Measurements from ENCODE around the gene S100A16. TPM values are rescaled to one million over a fixed set of nuclear protein-coding genes. Genes with fewer than 3 reads are reported as not detected.

The S100A16 gene
- total and polyA plus RNA-seq, 9 of the 15 experiments (the other 6 are each of a cell fraction or from before 2014, with no cell fraction given), result 1.6 to 6.9 (median 4.3) TPM

- H3K4me2 ChIP-seq (ENCODE audit: insufficient read depth, low read length), result peak within 1 kb of the TSS; percentile 62
- ChIA-PET CTCF (ENCODE audit: low intra/inter-chr PET ratio) (interaction anchor here (5.0 kb wide), 1 partner anchor 55 kb away, joined by 58 read pairs; no protein-coding TSS in a partner anchor), POLR2A (interaction anchor here (1.0 to 1.2 kb wide), 3 partner anchors 37 to 63 kb away, joined by 3 to 4 read pairs (median 3); partner anchors contain the start of gene S100A1)
- H3K36me3 ChIP-seq (ENCODE audit: control insufficient read depth, insufficient read depth, low read length), result no peaks in the 10 kb centered on the region
- DNase-seq (ENCODE audit: extremely low read depth in 1 of 4, low spot score in 3 of 4) (peak in 1 of 4 experiments; percentile 35), ATAC-seq (peak; percentile 31), FAIRE-seq (peak; percentile 42)
- no TSS peak for BruUV-seq (replicated peaks)
- in situ Hi-C loops (cut with MboI) (loop anchor here (5.0 to 10.0 kb wide), 2 partner anchors 33 to 51 kb away; no protein-coding TSS in a partner anchor), intact Hi-C loops (cut with micrococcal nuclease) (loop anchor here (5.0 kb wide), 1 partner anchor 182 kb away; no protein-coding TSS in a partner anchor)
- peak within 1 kb of the TSS; percentile 60 to 89; a peak in 3 of 4 replicates for H3K9ac ChIP-seq (ENCODE audit: insufficient read depth in 1 of 2, low read depth in 2 of 2, low read length in 2 of 2)
- no peaks in the 10 kb centered on the region for H3K79me2 ChIP-seq (ENCODE audit: control insufficient read depth, insufficient read depth, low read length)
- H3K9me3 ChIP-seq (replicated peaks; ENCODE audit: control insufficient read depth, insufficient read depth, low read depth, low read length), result no peaks in the 10 kb centered on the region
- 57% methylated on average over 8 of the region's 8 CpGs for WGBS (ENCODE audit: insufficient coverage, low coverage, missing lambda C conversion rate)
- peak within 1 kb of the TSS; percentile 91 for H2AFZ ChIP-seq (ENCODE audit: low read depth, low read length)
- peaks cover 9% of the 10 kb centered on the region for H3K9me1 ChIP-seq (ENCODE audit: control insufficient read depth, insufficient read depth, low read length)
- peaks cover 35 to 38% of the 10 kb centered on the region in 2 experiments for H3K4me1 ChIP-seq (replicated peaks in 1 of 2; ENCODE audit: control insufficient read depth in 2 of 2, insufficient read depth in 2 of 2, low read length in 2 of 2)
- no peak within 1 kb of the TSS for H3K4me3 ChIP-seq
- no peaks in the 10 kb centered on the region for H4K20me1 ChIP-seq (replicated peaks; ENCODE audit: control insufficient read depth, insufficient read depth, low read length)
- H3K27ac ChIP-seq (ENCODE audit: extremely low read depth, low read depth, low read length), result peak within 1 kb of the TSS; percentile 95
- H3K27me3 ChIP-seq (ENCODE audit: control insufficient read depth in 2 of 2, insufficient read depth in 2 of 2, low read length in 2 of 2), result no peaks in the 10 kb centered on the region
- TF ChIP-seq LCOR (CRISPR knock-in tag; IDR thresholded peaks at IDR 0.05), result 0 out of 2 replicates have a peak, but pooled peaks have one; percentile 5
- no peak for TF ChIP-seq IRF9 (tag; IDR thresholded peaks at IDR 0.05)
- no peak for TF ChIP-seq XRCC4 (IDR thresholded peaks at IDR 0.05; ENCODE audit: extremely low read depth, insufficient read depth, insufficient read length)
- TF ChIP-seq NCOA6 (IDR thresholded peaks at IDR 0.05), result no peak
- peak; percentile 74 for TF ChIP-seq ZNF584 (CRISPR knock-in tag; IDR thresholded peaks at IDR 0.05; ENCODE audit: low read depth)
- TF ChIP-seq ZNF175 (CRISPR knock-in tag; IDR thresholded peaks at IDR 0.05; ENCODE audit: low read depth), result no peak
- TF ChIP-seq HLTF (IDR thresholded peaks at IDR 0.05), result no peak
- TF ChIP-seq ZNF274 (IDR thresholded peaks at IDR 0.05; ENCODE audit: borderline replicate concordance, low read depth, low read length), result no peak
- no peak for TF ChIP-seq MITF (IDR thresholded peaks at IDR 0.05)
- TF ChIP-seq ZNF75A (CRISPR knock-in tag; IDR thresholded peaks at IDR 0.05), result no peak
- TF ChIP-seq NFXL1 (CRISPR knock-in tag; IDR thresholded peaks at IDR 0.05), result 0 out of 2 replicates have a peak, but pooled peaks have one; percentile 51
- TF ChIP-seq CBX2 (IDR thresholded peaks at IDR 0.05; ENCODE audit: insufficient read depth, low read length, poor library complexity, severe bottlenecking), result no peak
- no peak for TF ChIP-seq ZNF24 (IDR thresholded peaks at IDR 0.05)
- TF ChIP-seq BCLAF1 (IDR thresholded peaks at IDR 0.05; ENCODE audit: borderline replicate concordance in 1 of 2, control insufficient read depth in 1 of 2, low read depth in 2 of 2, low read length in 1 of 2), result no peak
Observed at GRCh38 chr1:153565529-153566374, 47.2 kb downstream of the S100A16 start, which contains the start of gene S100A2. Gene S100A2, minus strand, starts transcription at chr1:153565844. Its CDS starts 1,967 bp downstream, at chr1:153563877.

All from K562 (cell line).